Neural cell (in vitro differentiated cells): Measurements from ENCODE around the gene TBC1D32. TPM values are rescaled to one million over a fixed set of nuclear protein-coding genes. Genes with fewer than 3 reads are reported as not detected.

Experiments
- H2AFZ ChIP-seq: fragments of 200-600, 300-800 bp; sonication (generic), shearing (Covaris generic); 2 replicates; pipeline ENCODE4 v1.6.0; 2014; ENCODE audit warnings: low read depth, mild to moderate bottlenecking, antibody characterized with exemption, low read length, moderate library complexity
- H3F3A ChIP-seq: fragments of 200-600 bp; shearing (Covaris generic); 2 replicates; pipeline ENCODE4 v1.6.1; 2016; ENCODE audit warnings: mild to moderate bottlenecking, moderate library complexity, mixed read lengths, antibody characterized with exemption, low read length; ENCODE audit not compliant: insufficient read depth, poor library complexity, severe bottlenecking
- H3K27ac ChIP-seq: fragments of 200-600, 300-800 bp; sonication (generic), shearing (Covaris generic); 2 replicates; pipeline ENCODE4 v1.5.1; 2014; ENCODE audit warnings: mild to moderate bottlenecking, low read length, moderate library complexity
- H3K27me3 ChIP-seq: fragments of 300-800, 200-600 bp; sonication (generic), shearing (Covaris generic); 2 replicates; pipeline ENCODE4 v1.6.0; 2014; ENCODE audit warnings: mild to moderate bottlenecking, low read depth, low read length, moderate library complexity; ENCODE audit not compliant: insufficient read depth
- H3K36me3 ChIP-seq: fragments of 300-800, 200-600 bp; sonication (generic), shearing (Covaris generic); 2 replicates; pipeline ENCODE4 v1.5.1; 2014; ENCODE audit warnings: mild to moderate bottlenecking, antibody characterized with exemption, low read length, moderate library complexity; ENCODE audit not compliant: insufficient read depth
- H3K4me2 ChIP-seq: fragments of 300-800, 200-600 bp; sonication (generic), shearing (Covaris generic); 2 replicates; pipeline ENCODE4 v1.6.0; 2014; ENCODE audit warnings: mild to moderate bottlenecking, low read length
- H3K4me3 ChIP-seq: fragments of 300-800, 200-600 bp; sonication (generic), shearing (Covaris generic); 2 replicates; pipeline ENCODE4 v1.5.1; 2014; ENCODE audit warnings: mild to moderate bottlenecking, low read length, moderate library complexity
- H3K79me2 ChIP-seq: fragments of 200-600 bp; shearing (Covaris generic); replicated peaks from 2 replicates; pipeline ENCODE4 v1.6.0; 2014; ENCODE audit warnings: mild to moderate bottlenecking, low read length, moderate library complexity; ENCODE audit not compliant: insufficient read depth
- H3K9ac ChIP-seq: fragments of 300-800, 200-600 bp; sonication (generic), shearing (Covaris generic); 2 replicates; pipeline ENCODE4 v1.6.1; 2016; ENCODE audit warnings: mild to moderate bottlenecking, low read length, mixed read lengths
- H3K9me2 ChIP-seq: fragments of 200-600 bp; shearing (Covaris generic); 2 replicates; pipeline ENCODE4 v1.6.1; 2016; ENCODE audit warnings: mild to moderate bottlenecking, low read length, mixed read lengths; ENCODE audit not compliant: insufficient read depth
- H3K9me3 ChIP-seq: fragments of 200-600, 300-800 bp; sonication (generic), shearing (Covaris generic); 2 replicates; pipeline ENCODE4 v1.6.1; 2016; ENCODE audit warnings: mild to moderate bottlenecking, mixed run types, low read length, moderate library complexity, mixed read lengths
- H4K20me1 ChIP-seq: fragments of 200-600 bp; shearing (Covaris generic); 2 replicates; pipeline ENCODE4 v1.6.1; 2016; ENCODE audit warnings: mild to moderate bottlenecking, mixed run types; ENCODE audit not compliant: insufficient read depth
- CTCF ChIP-seq: fragments of 450-650 bp; IDR thresholded peaks from 2 replicates; pipeline ENCODE4 v1.5.1; 2014; ENCODE audit warnings: antibody characterized with exemption, mild to moderate bottlenecking, moderate library complexity; ENCODE audit not compliant: poor library complexity, severe bottlenecking
- EP300 ChIP-seq: fragments of 450-650 bp; conservative IDR thresholded peaks from 2 replicates; pipeline ENCODE4 v1.6.1; 2014; ENCODE audit warnings: antibody characterized with exemption, mild to moderate bottlenecking, moderate library complexity; ENCODE audit not compliant: poor library complexity, severe bottlenecking
- EZH2 ChIP-seq: fragments of 200-600, 300-800 bp; shearing (Covaris generic), sonication (generic); IDR thresholded peaks from 2 replicates; pipeline ENCODE4 v1.6.1; 2014; ENCODE audit warnings: antibody characterized with exemption, low read length, borderline replicate concordance, mild to moderate bottlenecking; ENCODE audit not compliant: insufficient read depth, poor library complexity, severe bottlenecking
- MXI1 ChIP-seq: fragments of 450-650 bp; conservative IDR thresholded peaks from 2 replicates; pipeline ENCODE4 v1.6.1; 2014; ENCODE audit warnings: antibody characterized with exemption, mild to moderate bottlenecking; ENCODE audit not compliant: poor library complexity, severe bottlenecking
- POLR2AphosphoS5 ChIP-seq: IDR thresholded peaks from 2 replicates; pipeline ENCODE4 v1.6.1; 2012
- RAD21 ChIP-seq: fragments of 450-650 bp; conservative IDR thresholded peaks from 2 replicates; pipeline ENCODE4 v1.6.1; 2014; ENCODE audit warnings: antibody characterized with exemption, mild to moderate bottlenecking, moderate library complexity
- REST ChIP-seq: IDR thresholded peaks from 2 replicates; pipeline ENCODE4 v1.6.1; 2012; ENCODE audit warnings: borderline replicate concordance
- SMC3 ChIP-seq: fragments of 450-650 bp; conservative IDR thresholded peaks from 2 replicates; pipeline ENCODE4 v1.6.1; 2014; ENCODE audit warnings: antibody characterized with exemption, mild to moderate bottlenecking, moderate library complexity; ENCODE audit not compliant: poor library complexity
- TAF1 ChIP-seq: IDR thresholded peaks from 2 replicates; pipeline ENCODE4 v1.6.1; 2012; ENCODE audit warnings: low read depth
- polyA plus RNA-seq: library from polyadenylated mRNA; depleted of rRNA; stranded (reverse); fragments of >200 nt; gene quantifications from 2 replicates; pipeline ENCODE4 v1.2.3, GENCODE V29; 2014

Gene TBC1D32
- polyA plus RNA-seq, 1 donor from 2014 or later, result 33.2 TPM

GRCh38 chr6:121333196-121333595, 1.1 kb downstream of the TBC1D32 start:
- TF ChIP-seq REST (no peak), EZH2 (no peak), POLR2AphosphoS5 (no peak), MXI1 (no peak)
- Histone ChIP-seq H3F3A (no peaks in the 10 kb centered on the region), H3K9me3 (no peaks in the 10 kb centered on the region), H3K79me2 (no peaks in the 10 kb centered on the region), H4K20me1 (no peaks in the 10 kb centered on the region), H3K36me3 (no peaks in the 10 kb centered on the region), H3K9me2 (no peaks in the 10 kb centered on the region), H3K27me3 (no peaks in the 10 kb centered on the region), H2AFZ (no peak overlapping the region), H3K4me3 (peak overlapping the region; percentile 20), H3K27ac (no peak overlapping the region), H3K9ac (no peak overlapping the region), H3K4me2 (no peak overlapping the region)

- Histone ChIP-seq H3K27me3 (no peaks in the 10 kb centered on the region), H3K9me3 (no peaks in the 10 kb centered on the region), H3K4me2 (no peak overlapping the region), H3K27ac (no peak overlapping the region), H2AFZ (no peak overlapping the region), H3K79me2 (no peaks in the 10 kb centered on the region), H3F3A (no peaks in the 10 kb centered on the region), H3K36me3 (no peaks in the 10 kb centered on the region), H4K20me1 (no peaks in the 10 kb centered on the region), H3K9me2 (no peaks in the 10 kb centered on the region), H3K9ac (peak overlapping the region; percentile 2), H3K4me3 (peak overlapping the region; percentile 6)
- TF ChIP-seq SMC3 (no peak), RAD21 (no peak), TAF1 (no peak), EP300 (no peak), EZH2 (no peak), CTCF (no peak), MXI1 (no peak), POLR2AphosphoS5 (no peak), REST (no peak)
Observed at GRCh38 chr6:121330516-121330915, 3.8 kb downstream of the TBC1D32 start.
